Choroid plexus epithelial cell (primary cell): Measurements from ENCODE around the gene IL17F.
A peak's percentile ranks its signal among the peaks of the same experiment; 100 is the strongest.

ENCODE experiments used
- DNase-seq: peaks from one replicate; pipeline ENCODE4 v3.0.0-alpha.2; 2010; ENCODE audit warnings: low read depth
- H3K4me3 ChIP-seq: 2 replicates; pipeline ENCODE4 v1.5.1; 2011; ENCODE audit warnings: low read depth, mild to moderate bottlenecking, control low read depth, low read length, moderate library complexity
- TF ChIP-seq, protein P1 (sequence below): conservative IDR thresholded peaks from 2 replicates; pipeline ENCODE4 v1.5.1; 2011; ENCODE audit warnings: low read depth, mild to moderate bottlenecking, control low read depth, inconsistent platforms, low read length, moderate library complexity

The IL17F gene

GRCh38 chr6:52195886-52196285 is 48.4 kb downstream of the IL17F start:
- H3K4me3 ChIP-seq = no peak overlapping the region
- TF ChIP-seq, protein P1, sequence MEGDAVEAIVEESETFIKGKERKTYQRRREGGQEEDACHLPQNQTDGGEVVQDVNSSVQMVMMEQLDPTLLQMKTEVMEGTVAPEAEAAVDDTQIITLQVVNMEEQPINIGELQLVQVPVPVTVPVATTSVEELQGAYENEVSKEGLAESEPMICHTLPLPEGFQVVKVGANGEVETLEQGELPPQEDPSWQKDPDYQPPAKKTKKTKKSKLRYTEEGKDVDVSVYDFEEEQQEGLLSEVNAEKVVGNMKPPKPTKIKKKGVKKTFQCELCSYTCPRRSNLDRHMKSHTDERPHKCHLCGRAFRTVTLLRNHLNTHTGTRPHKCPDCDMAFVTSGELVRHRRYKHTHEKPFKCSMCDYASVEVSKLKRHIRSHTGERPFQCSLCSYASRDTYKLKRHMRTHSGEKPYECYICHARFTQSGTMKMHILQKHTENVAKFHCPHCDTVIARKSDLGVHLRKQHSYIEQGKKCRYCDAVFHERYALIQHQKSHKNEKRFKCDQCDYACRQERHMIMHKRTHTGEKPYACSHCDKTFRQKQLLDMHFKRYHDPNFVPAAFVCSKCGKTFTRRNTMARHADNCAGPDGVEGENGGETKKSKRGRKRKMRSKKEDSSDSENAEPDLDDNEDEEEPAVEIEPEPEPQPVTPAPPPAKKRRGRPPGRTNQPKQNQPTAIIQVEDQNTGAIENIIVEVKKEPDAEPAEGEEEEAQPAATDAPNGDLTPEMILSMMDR = no peak
- DNase-seq = no peak

DNA sequence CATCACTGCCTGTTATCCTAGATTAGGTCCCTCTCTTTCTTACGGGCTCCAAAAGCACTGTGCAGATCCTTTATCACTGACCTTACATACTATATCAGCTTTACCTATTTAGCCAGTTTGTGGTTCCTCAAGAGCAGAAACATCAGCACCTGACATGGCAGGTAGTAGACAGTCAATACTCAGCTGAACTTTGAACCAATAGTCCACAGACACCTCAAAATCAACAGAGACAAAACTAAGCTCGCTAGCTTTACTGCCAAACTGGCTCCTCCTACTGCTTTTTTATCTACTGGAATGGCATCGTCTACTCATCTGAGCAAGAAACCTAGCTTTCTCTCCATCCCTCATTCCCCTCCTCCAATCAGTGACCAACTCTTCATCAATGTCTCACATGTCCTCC is 52.5 kb downstream of the IL17F start:
- TF ChIP-seq, protein P1 = no peak
- no peak for DNase-seq

DNA sequence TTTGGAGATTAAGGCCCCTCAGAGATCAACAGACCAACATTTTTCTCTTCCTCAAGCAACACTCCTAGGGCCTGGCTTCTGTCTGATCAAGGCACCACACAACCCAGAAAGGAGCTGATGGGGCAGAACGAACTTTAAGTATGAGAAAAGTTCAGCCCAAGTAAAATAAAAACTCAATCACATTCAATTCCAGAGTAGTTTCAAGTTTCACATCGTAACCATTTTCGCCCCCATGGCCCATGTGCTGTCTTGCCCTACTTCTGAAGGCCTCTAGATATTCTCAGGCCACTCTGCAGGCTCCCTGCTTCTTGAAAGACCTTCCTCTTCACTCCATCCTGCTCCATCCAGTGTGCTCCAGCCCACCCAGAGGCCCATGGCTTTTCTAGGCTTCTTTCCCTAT is 53.9 kb downstream of the IL17F start:
- H3K4me3 ChIP-seq = no peak overlapping the region
- TF ChIP-seq, protein P1 = no peak
- DNase-seq = no peak

More for the DNA sequence above, 52.5 kb downstream of the IL17F start:
- H3K4me3 ChIP-seq = no peak overlapping the region

- TF ChIP-seq, protein P1 = no peak
- peak; percentile 1 for DNase-seq
- no peak overlapping the region for H3K4me3 ChIP-seq
Observed at GRCh38 chr6:52189974-52190373, 54.3 kb downstream of the IL17F start.

DNA sequence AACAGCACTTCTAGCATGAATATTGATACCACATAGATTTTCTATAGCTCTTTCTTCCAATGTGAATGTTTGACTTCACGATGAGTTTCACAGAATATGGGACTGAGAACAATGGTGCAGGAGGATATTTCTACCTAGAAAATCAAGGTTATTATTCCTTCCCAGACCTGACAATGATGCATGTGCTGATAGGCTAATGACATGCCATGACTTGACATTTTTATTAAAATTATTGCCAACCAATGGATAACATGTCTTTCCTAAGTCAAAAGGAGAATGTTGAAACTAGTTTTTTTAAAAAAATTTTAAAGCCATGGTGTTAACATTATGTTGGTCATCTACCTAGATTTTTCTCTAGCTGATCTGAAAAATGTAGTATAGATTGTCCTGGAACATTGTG is 57.2 kb downstream of the IL17F start:
- no peak for DNase-seq

More for the DNA sequence above, 57.2 kb downstream of the IL17F start:
- no peak overlapping the region for H3K4me3 ChIP-seq
- TF ChIP-seq, protein P1 = no peak
